Measurements from ENCODE around the gene NECTIN3.

DNA sequence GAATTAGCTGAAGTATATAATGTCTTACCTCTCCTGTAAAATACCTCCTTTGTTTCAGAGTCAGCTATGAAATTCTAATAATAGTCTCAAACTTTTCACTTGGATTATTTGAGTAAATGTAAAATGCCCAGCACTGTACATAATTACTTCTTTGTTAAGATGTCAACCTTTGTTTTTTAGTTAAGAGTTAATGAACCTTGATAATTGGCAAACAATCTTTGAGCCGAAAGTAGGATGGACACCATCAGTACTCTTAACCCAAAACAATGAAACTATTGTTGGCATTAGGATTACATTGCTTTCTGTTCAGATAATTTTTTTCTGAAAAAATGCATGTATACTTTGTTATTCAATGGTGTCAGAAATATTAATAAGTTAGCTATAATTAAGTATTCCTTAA is 3.0 kb upstream of the NECTIN3 start:
- TF ChIP-seq, protein P1, sequence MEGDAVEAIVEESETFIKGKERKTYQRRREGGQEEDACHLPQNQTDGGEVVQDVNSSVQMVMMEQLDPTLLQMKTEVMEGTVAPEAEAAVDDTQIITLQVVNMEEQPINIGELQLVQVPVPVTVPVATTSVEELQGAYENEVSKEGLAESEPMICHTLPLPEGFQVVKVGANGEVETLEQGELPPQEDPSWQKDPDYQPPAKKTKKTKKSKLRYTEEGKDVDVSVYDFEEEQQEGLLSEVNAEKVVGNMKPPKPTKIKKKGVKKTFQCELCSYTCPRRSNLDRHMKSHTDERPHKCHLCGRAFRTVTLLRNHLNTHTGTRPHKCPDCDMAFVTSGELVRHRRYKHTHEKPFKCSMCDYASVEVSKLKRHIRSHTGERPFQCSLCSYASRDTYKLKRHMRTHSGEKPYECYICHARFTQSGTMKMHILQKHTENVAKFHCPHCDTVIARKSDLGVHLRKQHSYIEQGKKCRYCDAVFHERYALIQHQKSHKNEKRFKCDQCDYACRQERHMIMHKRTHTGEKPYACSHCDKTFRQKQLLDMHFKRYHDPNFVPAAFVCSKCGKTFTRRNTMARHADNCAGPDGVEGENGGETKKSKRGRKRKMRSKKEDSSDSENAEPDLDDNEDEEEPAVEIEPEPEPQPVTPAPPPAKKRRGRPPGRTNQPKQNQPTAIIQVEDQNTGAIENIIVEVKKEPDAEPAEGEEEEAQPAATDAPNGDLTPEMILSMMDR (IDR thresholded peaks at IDR 0.05): no peak
- TF ChIP-seq POLR2A (IDR thresholded peaks at IDR 0.05): no peak

All from thyroid gland (tissue), 4 donors.